H1 (cell line): ENCODE data around the gene CLEC16A. TPM values are rescaled to one million over a fixed set of nuclear protein-coding genes. Genes with fewer than 3 reads are reported as not detected.

Source experiments
- CTCF ChIA-PET: fragments of 300-600 bp; sonication (Branson Sonifier 250); formaldehyde crosslinking; loops from one replicate; lab custom pipeline; 2021; ENCODE audit not compliant: partially characterized antibody; lab: Charles Lee
- POLR2A ChIA-PET: fragments of 300-600 bp; sonication (Branson Sonifier 250); formaldehyde crosslinking; loops from one replicate; lab custom pipeline; 2021; ENCODE audit warnings: inconsistent platforms; ENCODE audit not compliant: partially characterized antibody; lab: Charles Lee
- DNase-seq, 2 experiments: peaks; one replicate each; pipeline versions ENCODE4 v3.0.0 to v3.0.0-alpha.2; 2010 to 2022; ENCODE audit warnings: low spot score in 2 of 2, low read depth in 1 of 2, mixed read lengths in 1 of 2
- FAIRE-seq: peaks from 2 replicates; lab custom pipeline; 2011; peaks lifted over from hg19 to GRCh38; lab: Jason Lieb, UNC
- H2AFZ ChIP-seq: 2 replicates; pipeline ENCODE4 v1.8.1; 2012; ENCODE audit warnings: low read length, inconsistent platforms
- H2AK5ac ChIP-seq: 2 replicates; pipeline ENCODE4 v1.6.1; 2013; ENCODE audit warnings: low read depth, low read length
- H2BK120ac ChIP-seq: replicated peaks from 2 replicates; pipeline ENCODE3; 2013; ENCODE audit warnings: low read depth, low read length, inconsistent platforms
- H2BK12ac ChIP-seq: 2 replicates; pipeline ENCODE4 v1.6.1; 2013; ENCODE audit warnings: low read depth, low read length
- H2BK15ac ChIP-seq: 2 replicates; pipeline ENCODE4 v1.6.1; 2013; ENCODE audit warnings: low read length
- H2BK20ac ChIP-seq: 2 replicates; pipeline ENCODE4 v1.6.1; 2013; ENCODE audit warnings: low read length
- H2BK5ac ChIP-seq: 2 replicates; pipeline ENCODE4 v1.6.1; 2013; ENCODE audit warnings: low read depth, low read length
- H3K14ac ChIP-seq: 2 replicates; pipeline ENCODE4 v1.6.1; 2013; ENCODE audit warnings: inconsistent platforms; ENCODE audit not compliant: insufficient read length
- H3K18ac ChIP-seq: 2 replicates; pipeline ENCODE4 v1.6.1; 2013; ENCODE audit warnings: low read length; ENCODE audit errors: extremely low read depth
- H3K23ac ChIP-seq: 2 replicates; pipeline ENCODE4 v1.6.1; 2013; ENCODE audit warnings: inconsistent platforms; ENCODE audit not compliant: insufficient read length
- H3K23me2 ChIP-seq: 2 replicates; pipeline ENCODE4 v1.6.1; 2013; ENCODE audit warnings: low read depth, low read length
- H3K27ac ChIP-seq: 2 replicates; pipeline ENCODE4 v1.6.1; 2011; ENCODE audit warnings: low read depth, low read length, inconsistent platforms
- H3K27me3 ChIP-seq, 4 experiments: replicated peaks in 1 of 4; 1 replicate in 1 of 4; 2 replicates in 3 of 4; pipeline versions ENCODE4 v1.6.1 to v1.8.1; 2011 to 2013; ENCODE audit warnings: low read length in 3 of 4, mild to moderate bottlenecking in 3 of 4, inconsistent platforms in 2 of 4, mixed read lengths in 2 of 4, moderate library complexity in 1 of 4; ENCODE audit not compliant: control insufficient read depth in 3 of 4, insufficient read depth in 3 of 4; ENCODE audit errors: extremely low read depth in 1 of 4
- H3K36me3 ChIP-seq, 4 experiments: 2 replicates each; pipeline versions ENCODE4 v1.6.1 to v1.8.1; 2011 to 2013; ENCODE audit warnings: mild to moderate bottlenecking in 4 of 4, low read length in 3 of 4, moderate library complexity in 2 of 4, control low read depth in 1 of 4, inconsistent platforms in 1 of 4; ENCODE audit not compliant: insufficient read depth in 4 of 4, control insufficient read depth in 2 of 4
- H3K4ac ChIP-seq: replicated peaks from 2 replicates; pipeline ENCODE3; 2013; ENCODE audit warnings: low read length, low read depth, mixed read lengths, inconsistent platforms; ENCODE audit not compliant: insufficient read length
- H3K4me1 ChIP-seq, 4 experiments: replicated peaks in 1 of 4; 1 replicate in 1 of 4; 2 replicates in 3 of 4; pipeline versions ENCODE4 v1.6.1 to v1.8.1; 2011 to 2013; ENCODE audit warnings: low read length in 3 of 4, inconsistent platforms in 2 of 4, mixed read lengths in 1 of 4; ENCODE audit not compliant: insufficient read depth in 4 of 4, control insufficient read depth in 3 of 4
- H3K4me2 ChIP-seq, 2 experiments: 2 replicates each; pipeline versions ENCODE4 v1.6.1 to v1.8.1; 2011 to 2013; ENCODE audit warnings: low read depth in 2 of 2, low read length in 2 of 2, control low read depth in 1 of 2, inconsistent platforms in 1 of 2, mild to moderate bottlenecking in 1 of 2; ENCODE audit not compliant: insufficient read depth in 1 of 2
- H3K4me3 ChIP-seq, 4 experiments: fragments of 200-600, 300-600 bp in 1 of 4; sonication (generic), shearing (Covaris generic), sonication (Bioruptor Twin) in 1 of 4; 2 replicates each; pipeline versions ENCODE4 v1.5.1 to v1.8.1; 2011 to 2016; ENCODE audit warnings: low read length in 4 of 4, low read depth in 3 of 4, control low read depth in 2 of 4, inconsistent platforms in 2 of 4, mild to moderate bottlenecking in 2 of 4, mixed read lengths in 1 of 4, moderate library complexity in 1 of 4; ENCODE audit not compliant: insufficient read depth in 2 of 4; ENCODE audit errors: extremely low read depth in 1 of 4
- H3K56ac ChIP-seq: replicated peaks from 2 replicates; pipeline ENCODE3; 2013; ENCODE audit warnings: low read depth, mild to moderate bottlenecking, mixed read lengths, low read length, inconsistent platforms; ENCODE audit not compliant: insufficient read length
- H3K79me1 ChIP-seq: 2 replicates; pipeline ENCODE4 v1.6.1; 2013; ENCODE audit warnings: low read depth, low read length, control low read depth
- H3K79me2 ChIP-seq, 2 experiments: 2 replicates each; pipeline versions ENCODE4 v1.6.1 to v1.8.1; 2012 to 2013; ENCODE audit warnings: low read length in 2 of 2, mild to moderate bottlenecking in 2 of 2, inconsistent platforms in 1 of 2; ENCODE audit not compliant: insufficient read depth in 2 of 2, control insufficient read depth in 1 of 2
- H3K9ac ChIP-seq, 4 experiments: replicated peaks in 1 of 4; 1 replicate in 1 of 4; 2 replicates in 3 of 4; pipeline versions ENCODE4 v1.6.1 to v1.8.1; 2011 to 2013; ENCODE audit warnings: low read depth in 3 of 4, low read length in 3 of 4, control low read depth in 2 of 4, mild to moderate bottlenecking in 2 of 4, moderate library complexity in 2 of 4, inconsistent platforms in 1 of 4; ENCODE audit errors: extremely low read depth in 1 of 4
- H3K9me3 ChIP-seq, 2 experiments: 2 replicates each; pipeline versions ENCODE4 v1.6.1 to v1.8.1; 2012 to 2013; ENCODE audit warnings: mild to moderate bottlenecking in 2 of 2, moderate library complexity in 2 of 2, control low read depth in 1 of 2, inconsistent platforms in 1 of 2, low read depth in 1 of 2, low read length in 1 of 2, mixed read lengths in 1 of 2; ENCODE audit not compliant: insufficient read depth in 2 of 2
- H4K20me1 ChIP-seq, 2 experiments: replicated peaks in 1 of 2; 2 replicates each; pipeline versions ENCODE3 to v1.8.1; 2011 to 2013; ENCODE audit warnings: inconsistent platforms in 2 of 2, low read length in 2 of 2, mild to moderate bottlenecking in 1 of 2; ENCODE audit not compliant: insufficient read depth in 2 of 2, control insufficient read depth in 1 of 2
- H4K5ac ChIP-seq: 2 replicates; pipeline ENCODE4 v1.6.1; 2013; ENCODE audit warnings: low read length, low read depth, mixed read lengths, inconsistent platforms; ENCODE audit not compliant: insufficient read length
- H4K8ac ChIP-seq: 2 replicates; pipeline ENCODE4 v1.8.0; 2013; ENCODE audit warnings: mild to moderate bottlenecking, moderate library complexity, low read length, inconsistent platforms; ENCODE audit not compliant: insufficient read depth; ENCODE audit errors: extremely low read depth
- H4K91ac ChIP-seq: replicated peaks from 2 replicates; pipeline ENCODE3; 2013; ENCODE audit warnings: low read length, mixed read lengths, inconsistent platforms; ENCODE audit not compliant: insufficient read length
- CHD2 ChIP-seq: IDR thresholded peaks from 2 replicates; pipeline ENCODE4 v1.6.1; 2012; ENCODE audit warnings: low read length, improper control_type of control experiment
- CTBP2 ChIP-seq: IDR thresholded peaks from 2 replicates; pipeline ENCODE4 v1.7.0; 2011; ENCODE audit warnings: borderline replicate concordance, mild to moderate bottlenecking, moderate library complexity, mixed read lengths, low read length; ENCODE audit not compliant: insufficient read depth, insufficient read length
- CTCF ChIP-seq, 3 experiments: IDR thresholded peaks; 1 replicate in 2 of 3; 2 replicates in 1 of 3; pipeline versions ENCODE4 v1.5.1 to v1.6.1; 2011; ENCODE audit warnings: low read length in 3 of 3, mild to moderate bottlenecking in 3 of 3, inconsistent platforms in 2 of 3, low read depth in 1 of 3, moderate library complexity in 1 of 3; ENCODE audit not compliant: insufficient read depth in 1 of 3; ENCODE audit errors: control extremely low read depth in 1 of 3
- FOSL1 ChIP-seq: IDR thresholded peaks from 2 replicates; pipeline ENCODE4 v1.6.1; 2011; ENCODE audit warnings: mild to moderate bottlenecking, low read depth, low read length, moderate library complexity; ENCODE audit not compliant: insufficient read depth
- RFX5 ChIP-seq: IDR thresholded peaks from 2 replicates; pipeline ENCODE4 v1.6.1; 2011; ENCODE audit warnings: low read depth, low read length, improper control_type of control experiment, borderline replicate concordance
- SIRT6 ChIP-seq: IDR thresholded peaks from one replicate; pipeline ENCODE4 v1.7.1; 2012; ENCODE audit warnings: low read length, inconsistent platforms
- SP4 ChIP-seq: IDR thresholded peaks from 2 replicates; pipeline ENCODE4 v1.6.1; 2012; ENCODE audit warnings: low read length, inconsistent platforms
- TAF1 ChIP-seq: IDR thresholded peaks from 2 replicates; pipeline ENCODE4 v1.6.1; 2011; ENCODE audit warnings: mild to moderate bottlenecking, low read depth, low read length
- USF2 ChIP-seq: IDR thresholded peaks from 2 replicates; pipeline ENCODE4 v1.6.1; 2011; ENCODE audit warnings: low read length, improper control_type of control experiment
- WGBS, 2 experiments: shearing (Covaris generic) in 1 of 2; methylation state at CpG; one replicate each; pipeline versions ENCODE4 v1.1.6 to v1.1.7; 2013 to 2015; ENCODE audit warnings: low lambda C conversion rate in 2 of 2, mixed read lengths in 2 of 2, inconsistent platforms in 1 of 2, low coverage in 1 of 2, missing lambda C conversion rate in 1 of 2; ENCODE audit not compliant: insufficient replicate concordance in 2 of 2, insufficient coverage in 1 of 2, insufficient read length in 1 of 2; ENCODE audit errors: extremely low coverage in 1 of 2, missing lambda C conversion rate in 1 of 2; 5-methylcytosine and 5-hydroxymethylcytosine counted together
- polyA plus RNA-seq, 7 experiments: library from polyadenylated mRNA; depleted of rRNA in 3 of 7; stranded (reverse) in 5 of 7; unstranded in 2 of 7; fragments of >200 nt in 5 of 7; fragments of 200-250 nt in 2 of 7; gene quantifications; 1 replicate in 5 of 7; 2 replicates in 1 of 7; 4 replicates in 1 of 7; pipeline versions ENCODE4 v1.2.1 to v1.2.3, GENCODE V29; 2011 to 2013; ENCODE audit warnings: missing spikeins in 2 of 7, mixed read lengths in 2 of 7
- total RNA-seq: library from RNA; stranded (reverse); fragmentation: NEBNext Ultra II Directional; extraction: Animal tissue kit (Norgen Biotek cat#: 25700); gene quantifications from 2 replicates; pipeline ENCODE4 v1.2.1, GENCODE V29; 2021

The CLEC16A gene
- total and polyA plus RNA-seq, 2 of the 8 experiments (the other 6 are each of a cell fraction or from before 2014, with no cell fraction given), result 7.6 to 19.3 TPM

- Histone ChIP-seq H3K4me1 (peaks cover 15 to 24% (median 21%) of the 10 kb centered on the region in 4 experiments), H3K4me2 (peak overlapping the region; percentile 71 to 86), H2BK12ac (no peak overlapping the region), H4K20me1 (peaks cover 16 to 32% of the 10 kb centered on the region in 2 experiments), H3K18ac (no peak overlapping the region), H2BK5ac (no peak overlapping the region), H3K23ac (no peak overlapping the region), H2BK20ac (no peak overlapping the region), H2AFZ (peak overlapping the region; percentile 100; the same call in 1 of the 2 replicates), H3K79me1 (peaks cover 16% of the 10 kb centered on the region), H3K56ac (no peak overlapping the region), H3K79me2 (peaks cover 0 to 50% of the 10 kb centered on the region in 2 experiments; a peak in 2 of 4 replicates), H3K27me3 (no peaks in the 10 kb centered on the region; a peak in 2 of 7 replicates), H4K91ac (no peak overlapping the region), H4K8ac (no peak overlapping the region), H3K36me3 (peaks cover 0 to 4% (median 0%) of the 10 kb centered on the region in 4 experiments; a peak in 1 of 8 replicates), H3K4me3 (peak overlapping the region; percentile 52 to 68 (median 66); a peak in 5 of 8 replicates), H2BK120ac (no peak overlapping the region), H3K9ac (no peak overlapping the region), H3K14ac (no peak overlapping the region), H3K27ac (no peak overlapping the region), H2AK5ac (no peak overlapping the region), H3K4ac (no peak overlapping the region), H3K9me3 (no peaks in the 10 kb centered on the region), H3K23me2 (peaks cover 8% of the 10 kb centered on the region), H2BK15ac (0 out of 2 replicates have a peak overlapping the region, but pooled peaks have one; percentile 16), H4K5ac (no peak overlapping the region)
- no peak for DNase-seq
- TF ChIP-seq USF2, result no peak
- TF ChIP-seq SIRT6, result no peak
- TF ChIP-seq TAF1, result no peak
- TF ChIP-seq CTCF (IDR thresholded peaks at IDR 0.05; ENCODE audit: control extremely low read depth in 1 of 3, insufficient read depth in 1 of 3, low read depth in 1 of 3, low read length in 3 of 3), result no peak
- no peak for TF ChIP-seq FOSL1
- TF ChIP-seq SP4, result no peak
- no peak for TF ChIP-seq CTBP2
- no peak for TF ChIP-seq RFX5
- no peak for TF ChIP-seq CHD2
- 74% methylated on average over 7 of the region's 7 CpGs; no CpG with 5 or more reads in 1 of the 2 experiments for WGBS, 2 experiments
- CTCF ChIA-PET, result interaction anchor here (0.6 kb wide), 1 partner anchor 541 kb away, joined by 3 read pairs; no protein-coding TSS in a partner anchor
- no peak for FAIRE-seq
- POLR2A ChIA-PET, result no interaction called here
Observed at GRCh38 chr16:10943064-10943353, 1.4 kb upstream of the CLEC16A start.
